CD14-positive monocyte (primary cell): Measurements from ENCODE around the gene FADS1. TPM values are rescaled to one million over a fixed set of nuclear protein-coding genes. Genes with fewer than 3 reads are reported as not detected.
A peak's percentile ranks its signal among the peaks of the same experiment; 100 is the strongest.

Experiments used
- DNase-seq, 3 donors: peaks; one replicate each; pipeline ENCODE4 v3.0.0-alpha.2; 2011 to 2022
- H2AFZ ChIP-seq: 2 replicates; pipeline ENCODE4 v1.6.0; 2012; ENCODE audit warnings: mild to moderate bottlenecking, low read depth, low read length, inconsistent platforms; ENCODE audit not compliant: insufficient read depth, poor library complexity, severe bottlenecking
- H3K27ac ChIP-seq, 2 donors: 1 replicate in 1 of 2; 2 replicates in 1 of 2; pipeline ENCODE4 v1.5.1; 2012 to 2013; ENCODE audit warnings: low read length in 2 of 2, control low read depth in 1 of 2, inconsistent platforms in 1 of 2, low read depth in 1 of 2, mild to moderate bottlenecking in 1 of 2
- H3K27me3 ChIP-seq, 2 donors: one replicate each; pipeline versions ENCODE4 v1.6.0 to v1.6.1; 2011 to 2013; ENCODE audit warnings: low read length in 2 of 2; ENCODE audit not compliant: control insufficient read depth in 2 of 2, insufficient read depth in 2 of 2
- H3K36me3 ChIP-seq, 2 donors: replicated peaks in 1 of 2; 1 replicate in 1 of 2; 2 replicates in 1 of 2; pipeline versions ENCODE4 v1.5.1 to v1.6.1; 2012 to 2013; ENCODE audit warnings: low read length in 2 of 2, control low read depth in 1 of 2, inconsistent platforms in 1 of 2, mild to moderate bottlenecking in 1 of 2; ENCODE audit not compliant: insufficient read depth in 2 of 2, control insufficient read depth in 1 of 2
- H3K4me1 ChIP-seq, 2 donors: 1 replicate in 1 of 2; 2 replicates in 1 of 2; pipeline versions ENCODE4 v1.5.1 to v1.6.1; 2012 to 2013; ENCODE audit warnings: low read length in 2 of 2, control low read depth in 1 of 2, inconsistent platforms in 1 of 2, mild to moderate bottlenecking in 1 of 2, moderate library complexity in 1 of 2; ENCODE audit not compliant: insufficient read depth in 2 of 2, control insufficient read depth in 1 of 2
- H3K4me2 ChIP-seq: replicated peaks from 2 replicates; pipeline ENCODE3; 2012; ENCODE audit warnings: low read length, moderate library complexity, mild to moderate bottlenecking; ENCODE audit not compliant: poor library complexity, severe bottlenecking; ENCODE audit errors: extremely low read depth
- H3K4me3 ChIP-seq, 3 experiments: fragments of 200-600 bp in 1 of 3; sonication (generic) in 1 of 3; replicated peaks in 1 of 3; 1 replicate in 2 of 3; 2 replicates in 1 of 3; pipeline ENCODE4 v1.5.1; 2011 to 2013; ENCODE audit warnings: low read length in 3 of 3, mild to moderate bottlenecking in 3 of 3, control low read depth in 2 of 3, low read depth in 2 of 3, inconsistent platforms in 1 of 3, moderate library complexity in 1 of 3
- H3K79me2 ChIP-seq: 2 replicates; pipeline ENCODE4 v1.6.0; 2012; ENCODE audit warnings: mild to moderate bottlenecking, control low read depth, inconsistent platforms, low read length, moderate library complexity; ENCODE audit not compliant: insufficient read depth
- H3K9ac ChIP-seq: 2 replicates; pipeline ENCODE4 v1.6.0; 2017; ENCODE audit warnings: low read length, mild to moderate bottlenecking; ENCODE audit not compliant: insufficient read depth, poor library complexity, severe bottlenecking
- H3K9me3 ChIP-seq, 2 donors: replicated peaks in 1 of 2; 1 replicate in 1 of 2; 2 replicates in 1 of 2; pipeline versions ENCODE4 v1.5.1 to v1.6.1; 2012 to 2013; ENCODE audit warnings: low read length in 2 of 2, control low read depth in 1 of 2; ENCODE audit not compliant: control insufficient read depth in 1 of 2, insufficient read depth in 1 of 2
- H4K20me1 ChIP-seq: 2 replicates; pipeline ENCODE4 v1.6.0; 2012; ENCODE audit warnings: mild to moderate bottlenecking, low read length, control low read depth, moderate library complexity; ENCODE audit not compliant: insufficient read depth
- H3K27ac Mint-ChIP-seq, 7 donors: one replicate each; pipeline ENCODE4 v1.8.0; 2020; ENCODE audit warnings: mild to moderate bottlenecking in 7 of 7, mixed read lengths in 7 of 7, moderate library complexity in 6 of 7, inconsistent platforms in 2 of 7
- H3K27me3 Mint-ChIP-seq, 3 donors: one replicate each; pipeline ENCODE4 v1.8.0; 2021 to 2022; ENCODE audit warnings: low read depth in 3 of 3, mild to moderate bottlenecking in 3 of 3, mixed read lengths in 3 of 3, moderate library complexity in 3 of 3, inconsistent platforms in 1 of 3
- H3K36me3 Mint-ChIP-seq, 2 donors: one replicate each; pipeline ENCODE4 v1.8.0; 2020; ENCODE audit warnings: mixed read lengths in 2 of 2, inconsistent platforms in 1 of 2, mild to moderate bottlenecking in 1 of 2
- H3K4me1 Mint-ChIP-seq: one replicate; pipeline ENCODE4 v1.8.0; 2020; ENCODE audit warnings: mild to moderate bottlenecking, mixed read lengths
- H3K4me3 Mint-ChIP-seq, 2 donors: one replicate each; pipeline ENCODE4 v1.8.0; 2020; ENCODE audit warnings: mild to moderate bottlenecking in 2 of 2, mixed read lengths in 2 of 2, moderate library complexity in 1 of 2
- H3K9me3 Mint-ChIP-seq, 7 donors: one replicate each; pipeline ENCODE4 v1.8.0; 2020 to 2022; ENCODE audit warnings: mixed read lengths in 7 of 7, mild to moderate bottlenecking in 6 of 7, moderate library complexity in 6 of 7, inconsistent platforms in 2 of 7
- WGBS: methylation state at CpG from one replicate; pipeline ENCODE4 v1.1.5; 2013; ENCODE audit warnings: missing lambda C conversion rate; ENCODE audit not compliant: insufficient coverage; 5-methylcytosine and 5-hydroxymethylcytosine counted together
- intact Hi-C, 2 donors: fragments of 100-400 bp; cut with micrococcal nuclease; formaldehyde crosslinking; loops; one replicate each; pipeline versions ENCODE4 v1.15.0 to v1.15.1; 2023
- polyA plus RNA-seq, 3 donors: library from polyadenylated mRNA; depleted of rRNA in 1 of 3; unstranded in 2 of 3; stranded (reverse) in 1 of 3; fragments of 300-500 nt in 2 of 3; fragments of >200 nt in 1 of 3; fragmentation: Illumina TruSeq in 2 of 3; gene quantifications; 1 replicate in 2 of 3; 2 replicates in 1 of 3; pipeline ENCODE4 v1.2.3, GENCODE V29; 2012 to 2021
- TF ChIP-seq, protein P1 (sequence below): fragments of 200-600 bp; IDR thresholded peaks from one replicate; pipeline ENCODE4 v1.8.0; 2022; ENCODE audit warnings: antibody characterized with exemption, mild to moderate bottlenecking

FADS1 gene
- polyA plus RNA-seq, 3 donors, result 10.6 to 31.8 (median 29.2) TPM

GRCh38 chr11:61848631-61849030 lies 31.8 kb upstream of the FADS1 start:
- TF ChIP-seq, protein P1, sequence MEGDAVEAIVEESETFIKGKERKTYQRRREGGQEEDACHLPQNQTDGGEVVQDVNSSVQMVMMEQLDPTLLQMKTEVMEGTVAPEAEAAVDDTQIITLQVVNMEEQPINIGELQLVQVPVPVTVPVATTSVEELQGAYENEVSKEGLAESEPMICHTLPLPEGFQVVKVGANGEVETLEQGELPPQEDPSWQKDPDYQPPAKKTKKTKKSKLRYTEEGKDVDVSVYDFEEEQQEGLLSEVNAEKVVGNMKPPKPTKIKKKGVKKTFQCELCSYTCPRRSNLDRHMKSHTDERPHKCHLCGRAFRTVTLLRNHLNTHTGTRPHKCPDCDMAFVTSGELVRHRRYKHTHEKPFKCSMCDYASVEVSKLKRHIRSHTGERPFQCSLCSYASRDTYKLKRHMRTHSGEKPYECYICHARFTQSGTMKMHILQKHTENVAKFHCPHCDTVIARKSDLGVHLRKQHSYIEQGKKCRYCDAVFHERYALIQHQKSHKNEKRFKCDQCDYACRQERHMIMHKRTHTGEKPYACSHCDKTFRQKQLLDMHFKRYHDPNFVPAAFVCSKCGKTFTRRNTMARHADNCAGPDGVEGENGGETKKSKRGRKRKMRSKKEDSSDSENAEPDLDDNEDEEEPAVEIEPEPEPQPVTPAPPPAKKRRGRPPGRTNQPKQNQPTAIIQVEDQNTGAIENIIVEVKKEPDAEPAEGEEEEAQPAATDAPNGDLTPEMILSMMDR, result no peak
- H3K4me1 ChIP-seq, result no peaks in the 10 kb centered on the region
- H2AFZ ChIP-seq, result no peak overlapping the region
- Mint-ChIP-seq H3K36me3 (peaks cover 31 to 92% of the 10 kb centered on the region in 2 donors), H3K27ac (no peak overlapping the region), H3K9me3 (peaks cover 0 to 2% (median 0%) of the 10 kb centered on the region in 7 donors), H3K4me1 (peaks cover 1% of the 10 kb centered on the region), H3K4me3 (no peak overlapping the region), H3K27me3 (peaks cover 0 to 3% (median 0%) of the 10 kb centered on the region in 3 donors)
- no peaks in the 10 kb centered on the region for H4K20me1 ChIP-seq
- no peak overlapping the region for H3K9ac ChIP-seq
- no peaks in the 10 kb centered on the region for H3K27me3 ChIP-seq
- WGBS, result 92% methylated on average over 8 of the region's 9 CpGs
- no peak overlapping the region for H3K4me3 ChIP-seq
- no peaks in the 10 kb centered on the region for H3K79me2 ChIP-seq
- H3K4me2 ChIP-seq, result no peak overlapping the region
- no peak overlapping the region for H3K27ac ChIP-seq
- H3K36me3 ChIP-seq, result peaks cover 18 to 43% of the 10 kb centered on the region in 2 donors
- DNase-seq, result no peak
- no peaks in the 10 kb centered on the region for H3K9me3 ChIP-seq
- intact Hi-C loops, result no loop called here

GRCh38 chr11:61847914-61848581 lies 31.2 kb upstream of the FADS1 start:
- Mint-ChIP-seq H3K4me3 (no peak overlapping the region), H3K4me1 (no peaks in the 10 kb centered on the region), H3K27me3 (peaks cover 0 to 3% (median 0%) of the 10 kb centered on the region in 3 donors), H3K27ac (peak overlapping the region in 1 of 7 donors; percentile 43), H3K9me3 (peaks cover 0 to 2% (median 0%) of the 10 kb centered on the region in 7 donors), H3K36me3 (peaks cover 35 to 92% of the 10 kb centered on the region in 2 donors)
- no peak overlapping the region for H2AFZ ChIP-seq
- no peak overlapping the region for H3K9ac ChIP-seq
- TF ChIP-seq, protein P1, result no peak
- WGBS, result 98% methylated on average over 12 of the region's 18 CpGs
- H3K27ac ChIP-seq, result no peak overlapping the region
- no peak for DNase-seq
- no peaks in the 10 kb centered on the region for H3K9me3 ChIP-seq
- H4K20me1 ChIP-seq, result no peaks in the 10 kb centered on the region
- no peaks in the 10 kb centered on the region for H3K79me2 ChIP-seq
- H3K27me3 ChIP-seq, result no peaks in the 10 kb centered on the region
- H3K4me1 ChIP-seq, result no peaks in the 10 kb centered on the region
- no peak overlapping the region for H3K4me3 ChIP-seq
- intact Hi-C loops, result no loop called here
- H3K36me3 ChIP-seq, result peaks cover 18 to 47% of the 10 kb centered on the region in 2 donors
- H3K4me2 ChIP-seq, result no peak overlapping the region
